H9 (cell line): ENCODE results near the gene TACR2. TPM values are rescaled to one million over a fixed set of nuclear protein-coding genes. Genes with fewer than 3 reads are reported as not detected.

Experiments used
- DNase-seq: peaks from one replicate; pipeline ENCODE4 v3.0.0-alpha.2; 2017
- H2AFZ ChIP-seq: one replicate; pipeline ENCODE4 v1.6.1; 2013; ENCODE audit warnings: mild to moderate bottlenecking, low read length, control low read depth, moderate library complexity
- H2AK5ac ChIP-seq: 2 replicates; pipeline ENCODE4 v1.6.1; 2013; ENCODE audit warnings: low read length, control low read depth, mixed read lengths; ENCODE audit not compliant: insufficient read length
- H2BK120ac ChIP-seq: one replicate; pipeline ENCODE4 v1.6.1; 2013; ENCODE audit warnings: low read depth, mild to moderate bottlenecking, low read length, control low read depth, inconsistent platforms; ENCODE audit not compliant: poor library complexity, severe bottlenecking
- H2BK12ac ChIP-seq: 2 replicates; pipeline ENCODE4 v1.6.1; 2013; ENCODE audit warnings: low read length, control low read depth, mixed read lengths, low read depth; ENCODE audit not compliant: insufficient read length
- H2BK15ac ChIP-seq: 2 replicates; pipeline ENCODE4 v1.6.1; 2013; ENCODE audit warnings: low read depth, low read length, control low read depth
- H2BK20ac ChIP-seq: one replicate; pipeline ENCODE4 v1.6.1; 2013; ENCODE audit warnings: low read depth, mild to moderate bottlenecking, low read length, control low read depth, inconsistent platforms; ENCODE audit not compliant: poor library complexity, severe bottlenecking
- H2BK5ac ChIP-seq: 2 replicates; pipeline ENCODE4 v1.6.1; 2013; ENCODE audit warnings: low read length, control low read depth, mixed read lengths; ENCODE audit not compliant: insufficient read length
- H3K14ac ChIP-seq: 2 replicates; pipeline ENCODE4 v1.6.1; 2013; ENCODE audit warnings: low read length, control low read depth; ENCODE audit not compliant: insufficient read depth
- H3K18ac ChIP-seq: 2 replicates; pipeline ENCODE4 v1.6.1; 2013; ENCODE audit warnings: low read depth, mild to moderate bottlenecking, mixed read lengths, low read length, control low read depth; ENCODE audit not compliant: insufficient read length
- H3K23ac ChIP-seq: 2 replicates; pipeline ENCODE4 v1.6.1; 2013; ENCODE audit warnings: low read length, control low read depth, mixed read lengths, low read depth; ENCODE audit not compliant: insufficient read length
- H3K23me2 ChIP-seq: 2 replicates; pipeline ENCODE4 v1.6.1; 2013; ENCODE audit warnings: low read depth, mild to moderate bottlenecking, mixed read lengths, low read length, control low read depth; ENCODE audit not compliant: insufficient read length, poor library complexity, severe bottlenecking
- H3K27ac ChIP-seq: 2 replicates; pipeline ENCODE4 v1.5.1; 2013; ENCODE audit warnings: low read length, control low read depth, mixed read lengths, low read depth; ENCODE audit not compliant: insufficient read length
- H3K27me3 ChIP-seq: 2 replicates; pipeline ENCODE4 v1.6.1; 2013; ENCODE audit warnings: low read length, control low read depth, inconsistent platforms; ENCODE audit not compliant: insufficient read depth
- H3K4ac ChIP-seq: 2 replicates; pipeline ENCODE4 v1.6.1; 2013; ENCODE audit warnings: low read depth, mild to moderate bottlenecking, control low read depth, inconsistent platforms, low read length, moderate library complexity
- H3K4me1 ChIP-seq: 2 replicates; pipeline ENCODE4 v1.6.1; 2013; ENCODE audit warnings: low read length, control low read depth, inconsistent platforms; ENCODE audit not compliant: insufficient read depth
- H3K4me2 ChIP-seq: 2 replicates; pipeline ENCODE4 v1.6.1; 2013; ENCODE audit warnings: low read length, control low read depth, mixed read lengths; ENCODE audit not compliant: insufficient read length, insufficient read depth
- H3K56ac ChIP-seq: 2 replicates; pipeline ENCODE4 v1.6.1; 2013; ENCODE audit warnings: low read depth, mild to moderate bottlenecking, mixed read lengths, low read length, control low read depth; ENCODE audit not compliant: insufficient read length
- H3K79me1 ChIP-seq: 2 replicates; pipeline ENCODE4 v1.6.1; 2013; ENCODE audit warnings: low read depth, mild to moderate bottlenecking, moderate library complexity, low read length, control low read depth, inconsistent platforms; ENCODE audit not compliant: insufficient read depth, poor library complexity, severe bottlenecking
- H3K79me2 ChIP-seq: 2 replicates; pipeline ENCODE4 v1.6.1; 2013; ENCODE audit warnings: low read length, control low read depth, inconsistent platforms; ENCODE audit not compliant: insufficient read depth
- H3K9ac ChIP-seq: 2 replicates; pipeline ENCODE4 v1.6.1; 2013; ENCODE audit warnings: low read length, control low read depth, mixed read lengths; ENCODE audit not compliant: insufficient read length; ENCODE audit errors: extremely low read depth
- H3K9me3 ChIP-seq: one replicate; pipeline ENCODE4 v1.6.1; 2013; ENCODE audit warnings: low read depth, low read length, inconsistent platforms; ENCODE audit not compliant: control insufficient read depth
- H3T11ph ChIP-seq: one replicate; pipeline ENCODE4 v1.6.1; 2013; ENCODE audit warnings: mild to moderate bottlenecking, low read length, control low read depth, inconsistent platforms
- H4K20me1 ChIP-seq: one replicate; pipeline ENCODE4 v1.6.1; 2013; ENCODE audit not compliant: control insufficient read depth, insufficient read length, insufficient read depth
- H4K5ac ChIP-seq: 2 replicates; pipeline ENCODE4 v1.6.1; 2013; ENCODE audit warnings: low read depth, mild to moderate bottlenecking, mixed read lengths, low read length, control low read depth; ENCODE audit not compliant: insufficient read length
- H4K8ac ChIP-seq: replicated peaks from 2 replicates; pipeline ENCODE4 v1.6.1; 2013; ENCODE audit warnings: low read length, control low read depth, mixed read lengths, low read depth; ENCODE audit not compliant: insufficient read length
- H4K91ac ChIP-seq: 2 replicates; pipeline ENCODE4 v1.6.1; 2013; ENCODE audit warnings: low read depth, mild to moderate bottlenecking, moderate library complexity, mixed read lengths, low read length, control low read depth; ENCODE audit not compliant: insufficient read length
- H3K27ac Mint-ChIP-seq, 3 experiments: 2 replicates in 2 of 3; 3 replicates in 1 of 3; pipeline ENCODE4 v1.8.0; 2020 to 2021; ENCODE audit warnings: mixed read lengths in 3 of 3, mild to moderate bottlenecking in 1 of 3, moderate library complexity in 1 of 3
- H3K27me3 Mint-ChIP-seq: 2 replicates; pipeline ENCODE4 v1.8.0; 2021; ENCODE audit warnings: low read depth, mild to moderate bottlenecking, moderate library complexity, mixed read lengths
- H3K36me3 Mint-ChIP-seq, 3 experiments: 2 replicates in 2 of 3; 3 replicates in 1 of 3; pipeline ENCODE4 v1.8.0; 2020 to 2021; ENCODE audit warnings: low read depth in 3 of 3, mixed read lengths in 3 of 3; ENCODE audit not compliant: insufficient read depth in 1 of 3
- H3K4me1 Mint-ChIP-seq, 2 experiments: 2 replicates each; pipeline ENCODE4 v1.8.0; 2020; ENCODE audit warnings: mixed read lengths in 2 of 2
- H3K4me3 Mint-ChIP-seq, 2 experiments: 2 replicates in 1 of 2; 3 replicates in 1 of 2; pipeline ENCODE4 v1.8.0; 2020 to 2021; ENCODE audit warnings: mild to moderate bottlenecking in 2 of 2, mixed read lengths in 2 of 2, moderate library complexity in 1 of 2
- H3K9me3 Mint-ChIP-seq, 2 experiments: 2 replicates in 1 of 2; 3 replicates in 1 of 2; pipeline ENCODE4 v1.8.0; 2020; ENCODE audit warnings: mild to moderate bottlenecking in 2 of 2, mixed read lengths in 2 of 2, moderate library complexity in 1 of 2
- WGBS: extraction: QIAGEN DNeasy Blood & Tissue Kit; methylation state at CpG from one replicate; pipeline ENCODE4 v1.1.7; 2013; ENCODE audit warnings: missing lambda C conversion rate, low lambda C conversion rate, mixed read lengths; ENCODE audit not compliant: insufficient read length; ENCODE audit errors: extremely low coverage; 5-methylcytosine and 5-hydroxymethylcytosine counted together
- total RNA-seq: library from RNA; stranded (reverse); gene quantifications from 2 replicates; pipeline ENCODE4 v1.2.1, GENCODE V29; 2021
- TF ChIP-seq, protein P1 (sequence below): fragments of 200-600 bp; sonication (generic); conservative IDR thresholded peaks from 3 replicates; pipeline ENCODE4 v1.8.0; 2021; ENCODE audit warnings: antibody characterized with exemption, mild to moderate bottlenecking

Gene TACR2
- total RNA-seq, 1 experiment from 2014 or later = not detected

DNA sequence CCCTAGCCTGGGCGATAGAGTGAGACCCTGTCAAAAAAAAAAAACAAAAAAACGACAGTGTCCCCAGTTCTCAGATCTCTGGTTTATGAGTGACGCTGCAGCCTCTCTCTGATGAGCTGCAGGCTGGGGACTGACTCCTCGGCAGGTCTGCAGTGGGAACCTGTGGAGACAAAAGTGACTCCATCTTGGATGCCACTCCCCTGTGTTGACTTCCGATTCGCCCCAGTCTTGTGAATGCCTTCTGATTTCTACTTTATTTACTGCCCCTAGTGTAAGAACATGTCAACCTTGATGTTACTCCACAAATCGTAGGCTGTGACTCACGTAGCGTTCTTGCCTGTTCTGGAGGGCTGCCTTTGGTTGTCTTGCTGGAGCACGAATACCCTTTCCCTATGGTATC is 6.2 kb downstream of the TACR2 start:
- Histone ChIP-seq H3K9me3 (no peaks in the 10 kb centered on the region), H3K79me1 (no peaks in the 10 kb centered on the region), H2AFZ (no peak overlapping the region), H3K79me2 (no peaks in the 10 kb centered on the region), H3K56ac (no peak overlapping the region), H3T11ph (no peak overlapping the region), H4K8ac (no peak overlapping the region), H4K91ac (no peak overlapping the region), H3K18ac (no peak overlapping the region), H3K4me2 (no peak overlapping the region), H2BK15ac (no peak overlapping the region), H2BK120ac (no peak overlapping the region), H2AK5ac (no peak overlapping the region), H3K23me2 (no peaks in the 10 kb centered on the region), H4K5ac (no peak overlapping the region), H3K4me1 (no peaks in the 10 kb centered on the region; the same call in 1 of the 2 replicates), H3K9ac (no peak overlapping the region), H4K20me1 (no peaks in the 10 kb centered on the region), H2BK12ac (no peak overlapping the region), H3K14ac (no peak overlapping the region), H3K27me3 (no peaks in the 10 kb centered on the region; the same call in 1 of the 2 replicates), H2BK20ac (no peak overlapping the region), H3K4ac (no peak overlapping the region), H3K27ac (no peak overlapping the region), H2BK5ac (no peak overlapping the region), H3K23ac (no peak overlapping the region)
- no peak overlapping the region for H3K27ac Mint-ChIP-seq
- DNase-seq = no peak
- TF ChIP-seq, protein P1, sequence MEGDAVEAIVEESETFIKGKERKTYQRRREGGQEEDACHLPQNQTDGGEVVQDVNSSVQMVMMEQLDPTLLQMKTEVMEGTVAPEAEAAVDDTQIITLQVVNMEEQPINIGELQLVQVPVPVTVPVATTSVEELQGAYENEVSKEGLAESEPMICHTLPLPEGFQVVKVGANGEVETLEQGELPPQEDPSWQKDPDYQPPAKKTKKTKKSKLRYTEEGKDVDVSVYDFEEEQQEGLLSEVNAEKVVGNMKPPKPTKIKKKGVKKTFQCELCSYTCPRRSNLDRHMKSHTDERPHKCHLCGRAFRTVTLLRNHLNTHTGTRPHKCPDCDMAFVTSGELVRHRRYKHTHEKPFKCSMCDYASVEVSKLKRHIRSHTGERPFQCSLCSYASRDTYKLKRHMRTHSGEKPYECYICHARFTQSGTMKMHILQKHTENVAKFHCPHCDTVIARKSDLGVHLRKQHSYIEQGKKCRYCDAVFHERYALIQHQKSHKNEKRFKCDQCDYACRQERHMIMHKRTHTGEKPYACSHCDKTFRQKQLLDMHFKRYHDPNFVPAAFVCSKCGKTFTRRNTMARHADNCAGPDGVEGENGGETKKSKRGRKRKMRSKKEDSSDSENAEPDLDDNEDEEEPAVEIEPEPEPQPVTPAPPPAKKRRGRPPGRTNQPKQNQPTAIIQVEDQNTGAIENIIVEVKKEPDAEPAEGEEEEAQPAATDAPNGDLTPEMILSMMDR = no peak
- no peak overlapping the region for H3K4me3 Mint-ChIP-seq
- WGBS = no CpG with 5 or more reads among the region's 10 CpGs
- H3K27me3 Mint-ChIP-seq = peaks cover 18% of the 10 kb centered on the region
- H3K4me1 Mint-ChIP-seq = peaks cover 22 to 27% of the 10 kb centered on the region in 2 experiments
- H3K9me3 Mint-ChIP-seq = no peaks in the 10 kb centered on the region
- no peaks in the 10 kb centered on the region; a peak in 1 of 7 replicates for H3K36me3 Mint-ChIP-seq
